A549 (cell line): Measurements from ENCODE around the gene PHF21A. TPM values are rescaled to one million over a fixed set of nuclear protein-coding genes. Genes with fewer than 3 reads are reported as not detected.

Experiments
- ATAC-seq, 2 experiments: fragments of 200-7000 bp in 1 of 2; fragments of >200 bp in 1 of 2; cut with Nextera tagmentation in 1 of 2; cut with Tn5 transposase in 1 of 2; 3 replicates each; pipeline versions ENCODE4 v1.8.0 to v1.9.1; 2018 to 2020; ENCODE audit warnings: mild to moderate bottlenecking in 1 of 2, moderate library complexity in 1 of 2
- CTCF ChIA-PET: fragments of 300-600 bp; sonication (Branson Sonifier 250); formaldehyde crosslinking; extraction: SDS; loops from one replicate; lab custom pipeline; 2021; ENCODE audit warnings: antibody characterized with exemption, inconsistent platforms; lab: Yijun Ruan, JAX
- POLR2A ChIA-PET: fragments of 350-600 bp; formaldehyde crosslinking; extraction: SDS; loops from one replicate; lab custom pipeline; 2021; ENCODE audit warnings: antibody characterized with exemption, inconsistent platforms; lab: Yijun Ruan, JAX
- DNase-seq, 2 experiments: peaks; one replicate each; pipeline versions ENCODE4 v3.0.0 to v3.0.0-alpha.2; 2011 to 2016; ENCODE audit warnings: low read depth in 1 of 2, low spot score in 1 of 2
- FAIRE-seq: peaks from 2 replicates; lab custom pipeline; 2011; peaks lifted over from hg19 to GRCh38; lab: Jason Lieb, UNC
- H3K27ac ChIP-seq, 2 experiments: fragments of >200 bp; sonication (Bioruptor Twin); formaldehyde crosslinking; 3 replicates each; pipeline ENCODE4 v1.5.1; 2016 to 2017
- H3K4me1 ChIP-seq: fragments of >200 bp; sonication (Bioruptor Twin); formaldehyde crosslinking; 3 replicates; pipeline ENCODE4 v1.6.1; 2016
- H3K4me2 ChIP-seq: fragments of >200 bp; sonication (Bioruptor Twin); formaldehyde crosslinking; 3 replicates; pipeline ENCODE4 v1.6.1; 2016
- H3K4me3 ChIP-seq: fragments of >200 bp; sonication (Bioruptor Twin); formaldehyde crosslinking; 3 replicates; pipeline ENCODE4 v1.5.1; 2016
- H3K9me3 ChIP-seq: fragments of >200 bp; sonication (Bioruptor Twin); formaldehyde crosslinking; 3 replicates; pipeline ENCODE4 v1.6.1; 2016
- CEBPB ChIP-seq, 2 experiments: fragments of >200 bp in 1 of 2; sonication (Bioruptor Twin) in 1 of 2; formaldehyde crosslinking in 1 of 2; IDR thresholded peaks; 2 replicates each; pipeline ENCODE4 v1.6.1; 2012 to 2016
- CHD2 ChIP-seq: fragments of 150-350 bp; IDR thresholded peaks from 2 replicates; pipeline ENCODE4 v1.6.1; 2014; ENCODE audit warnings: low read length; ENCODE audit not compliant: partially characterized antibody
- CHD4 ChIP-seq: fragments of 200-600 bp; sonication (generic); IDR thresholded peaks from 2 replicates; pipeline ENCODE4 v1.6.1; 2016; ENCODE audit warnings: antibody characterized with exemption, mild to moderate bottlenecking, borderline replicate concordance
- EHMT2 ChIP-seq: fragments of 200-600 bp; sonication (generic); IDR thresholded peaks from 2 replicates; pipeline ENCODE4 v1.6.1; 2016; ENCODE audit warnings: antibody characterized with exemption, low read depth, mild to moderate bottlenecking, moderate library complexity
- FOSB ChIP-seq: fragments of 250-450 bp; sonication (Bioruptor Pico); IDR thresholded peaks from 2 replicates; pipeline ENCODE4 v1.5.0; 2020; ENCODE audit warnings: mild to moderate bottlenecking, moderate library complexity
- GATA3 ChIP-seq: IDR thresholded peaks from 2 replicates; pipeline ENCODE4 v1.6.1; 2012; ENCODE audit warnings: borderline replicate concordance
- HDAC2 ChIP-seq: fragments of 200-600 bp; sonication (generic); IDR thresholded peaks from 2 replicates; pipeline ENCODE4 v1.6.1; 2016
- HEYL ChIP-seq: fragments of 250-450 bp; sonication (Bioruptor Pico); IDR thresholded peaks from 2 replicates; pipeline ENCODE4 v1.8.0; 2021; ENCODE audit warnings: mild to moderate bottlenecking, moderate library complexity
- HOXB13 ChIP-seq: fragments of 250-450 bp; sonication (Bioruptor Pico); IDR thresholded peaks from 2 replicates; pipeline ENCODE4 v1.5.0; 2020; ENCODE audit warnings: low read depth, mild to moderate bottlenecking, moderate library complexity
- HOXB5 ChIP-seq: fragments of 250-450 bp; sonication (Bioruptor Pico); IDR thresholded peaks from 2 replicates; pipeline ENCODE4 v1.5.0; 2020; ENCODE audit warnings: mild to moderate bottlenecking, moderate library complexity
- KDM1A ChIP-seq: fragments of 200-600 bp; sonication (generic); IDR thresholded peaks from 2 replicates; pipeline ENCODE4 v1.6.1; 2016; ENCODE audit warnings: low read depth, mild to moderate bottlenecking
- KDM5A ChIP-seq: fragments of 200-600 bp; sonication (generic); IDR thresholded peaks from 2 replicates; pipeline ENCODE4 v1.6.1; 2016; ENCODE audit warnings: antibody characterized with exemption, mild to moderate bottlenecking
- NPAS2 ChIP-seq: fragments of 250-450 bp; sonication (Bioruptor Pico); IDR thresholded peaks from 2 replicates; pipeline ENCODE4 v1.8.0; 2022; ENCODE audit warnings: mild to moderate bottlenecking, moderate library complexity, borderline replicate concordance
- POLR2AphosphoS2 ChIP-seq: conservative IDR thresholded peaks from 2 replicates; pipeline ENCODE4 v1.6.1; 2012; ENCODE audit warnings: low read length, improper control_type of control experiment, inconsistent platforms
- RCOR1 ChIP-seq: fragments of 150-350 bp; IDR thresholded peaks from 2 replicates; pipeline ENCODE4 v1.6.1; 2014; ENCODE audit warnings: antibody characterized with exemption, low read length, low read depth
- RNF2 ChIP-seq: fragments of 200-600 bp; sonication (generic); IDR thresholded peaks from 2 replicates; pipeline ENCODE4 v1.6.1; 2016; ENCODE audit warnings: low read depth, mild to moderate bottlenecking, antibody characterized with exemption, moderate library complexity, borderline replicate concordance
- SREBF2 ChIP-seq: fragments of 450-650 bp; IDR thresholded peaks from 2 replicates; pipeline ENCODE4 v1.6.1; 2014; ENCODE audit warnings: mild to moderate bottlenecking, moderate library complexity
- ZFP36 ChIP-seq: fragments of 450-650 bp; IDR thresholded peaks from 2 replicates; pipeline ENCODE4 v1.6.1; 2014; ENCODE audit warnings: borderline replicate concordance; ENCODE audit not compliant: partially characterized antibody
- ZNF302 ChIP-seq: fragments of 250-450 bp; sonication (Bioruptor Pico); IDR thresholded peaks from 2 replicates; pipeline ENCODE4 v1.9.0; 2021; ENCODE audit warnings: inconsistent platforms, mild to moderate bottlenecking, moderate library complexity
- WGBS: methylation state at CpG from one replicate; pipeline ENCODE4 v1.1.6; 2017; ENCODE audit errors: missing lambda C conversion rate; 5-methylcytosine and 5-hydroxymethylcytosine counted together
- polyA plus RNA-seq, 4 experiments: library from polyadenylated mRNA; depleted of rRNA in 3 of 4; stranded (reverse); fragments of >200 nt; fragmentation: RNase III in 1 of 4; extraction: RNeasy Plus Mini Kit Qiagen cat#74134 plus additional on column Dnase treatment in 1 of 4; gene quantifications; 2 replicates in 3 of 4; 3 replicates in 1 of 4; pipeline ENCODE4 v1.2.3, GENCODE V29; 2011 to 2017
- TF ChIP-seq, protein P1 (sequence below): fragments of 250-450 bp; sonication (Bioruptor Pico); IDR thresholded peaks from 2 replicates; pipeline ENCODE4 v1.5.0; 2020; ENCODE audit warnings: low read depth, mild to moderate bottlenecking, moderate library complexity
- TF ChIP-seq, protein P2 (sequence below): fragments of 150-350 bp; IDR thresholded peaks from 2 replicates; pipeline ENCODE4 v1.6.1; 2014; ENCODE audit warnings: low read depth, mild to moderate bottlenecking, low read length
- TF ChIP-seq, protein P3 (sequence below): fragments of >200 bp; sonication (Bioruptor Twin); formaldehyde crosslinking; IDR thresholded peaks from 2 replicates; pipeline ENCODE4 v1.6.1; 2016

The PHF21A gene
- polyA plus RNA-seq, 2 of the 4 experiments (the other 2 are of a cell fraction): 20.0 to 31.9 TPM

DNA sequence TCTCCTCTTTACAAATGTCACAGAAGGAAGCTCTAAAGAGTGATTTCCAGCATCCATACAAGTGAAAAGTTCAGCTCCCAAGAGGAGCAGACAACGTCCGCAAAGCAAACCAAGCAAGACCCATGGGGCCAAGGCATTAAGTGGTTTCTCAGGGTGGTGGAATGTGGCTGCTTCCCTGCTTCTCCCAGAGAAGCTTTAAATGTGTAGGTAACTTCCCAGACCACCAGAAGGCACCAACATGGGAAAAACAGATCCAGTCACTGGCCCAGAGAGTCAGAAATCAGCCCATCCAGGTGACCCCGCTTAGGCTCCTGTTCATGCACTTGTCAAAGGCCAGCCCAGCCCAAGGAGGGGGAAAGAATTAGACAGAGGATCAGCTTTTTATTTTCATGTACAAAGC, 13.3 kb upstream of the PHF21A start:
- DNase-seq (no peak), ATAC-seq (peak in 1 of 2 experiments; percentile 45; a peak in 2 of 6 replicates), FAIRE-seq (no peak)
- 86% methylated on average over 3 of the region's 3 CpGs for WGBS
- TF ChIP-seq HOXB13 (no peak), RCOR1 (no peak), CHD2 (no peak), POLR2AphosphoS2 (no peak)
- TF ChIP-seq, protein P1, sequence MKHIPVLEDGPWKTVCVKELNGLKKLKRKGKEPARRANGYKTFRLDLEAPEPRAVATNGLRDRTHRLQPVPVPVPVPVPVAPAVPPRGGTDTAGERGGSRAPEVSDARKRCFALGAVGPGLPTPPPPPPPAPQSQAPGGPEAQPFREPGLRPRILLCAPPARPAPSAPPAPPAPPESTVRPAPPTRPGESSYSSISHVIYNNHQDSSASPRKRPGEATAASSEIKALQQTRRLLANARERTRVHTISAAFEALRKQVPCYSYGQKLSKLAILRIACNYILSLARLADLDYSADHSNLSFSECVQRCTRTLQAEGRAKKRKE (CRISPR knock-in tag): no peak
- Histone ChIP-seq H3K4me1 (peaks cover 10% of the 10 kb centered on the region; the same call in 1 of the 3 replicates), H3K27ac (no peak overlapping the region), H3K4me2 (no peak overlapping the region), H3K9me3 (no peaks in the 10 kb centered on the region), H3K4me3 (no peak overlapping the region)
- CTCF ChIA-PET: interaction anchor here (0.8 to 4.7 kb wide), 9 partner anchors 9 to 174 kb away, joined by 3 to 26 read pairs (median 4); no protein-coding TSS in a partner anchor
- POLR2A ChIA-PET: no interaction called here

GRCh38 chr11:46134061-46134460, 12.8 kb upstream of the PHF21A start:
- Histone ChIP-seq H3K4me2 (no peak overlapping the region), H3K4me1 (peaks cover 10% of the 10 kb centered on the region; the same call in 1 of the 3 replicates), H3K27ac (no peak overlapping the region), H3K4me3 (no peak overlapping the region), H3K9me3 (no peaks in the 10 kb centered on the region)
- TF ChIP-seq ZNF302 (CRISPR knock-in tag) (no peak), GATA3 (no peak), EHMT2 (no peak), KDM5A (no peak), HDAC2 (no peak), HOXB13 (no peak)
- TF ChIP-seq, protein P2, sequence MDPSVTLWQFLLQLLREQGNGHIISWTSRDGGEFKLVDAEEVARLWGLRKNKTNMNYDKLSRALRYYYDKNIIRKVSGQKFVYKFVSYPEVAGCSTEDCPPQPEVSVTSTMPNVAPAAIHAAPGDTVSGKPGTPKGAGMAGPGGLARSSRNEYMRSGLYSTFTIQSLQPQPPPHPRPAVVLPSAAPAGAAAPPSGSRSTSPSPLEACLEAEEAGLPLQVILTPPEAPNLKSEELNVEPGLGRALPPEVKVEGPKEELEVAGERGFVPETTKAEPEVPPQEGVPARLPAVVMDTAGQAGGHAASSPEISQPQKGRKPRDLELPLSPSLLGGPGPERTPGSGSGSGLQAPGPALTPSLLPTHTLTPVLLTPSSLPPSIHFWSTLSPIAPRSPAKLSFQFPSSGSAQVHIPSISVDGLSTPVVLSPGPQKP: no peak
- POLR2A ChIA-PET: no interaction called here
- ATAC-seq (no peak), DNase-seq (no peak), FAIRE-seq (no peak)
- 72% methylated on average over 4 of the region's 4 CpGs for WGBS
- CTCF ChIA-PET: interaction anchor here (0.8 to 4.7 kb wide), 7 partner anchors 9 to 174 kb away, joined by 3 to 26 read pairs (median 4); no protein-coding TSS in a partner anchor

DNA sequence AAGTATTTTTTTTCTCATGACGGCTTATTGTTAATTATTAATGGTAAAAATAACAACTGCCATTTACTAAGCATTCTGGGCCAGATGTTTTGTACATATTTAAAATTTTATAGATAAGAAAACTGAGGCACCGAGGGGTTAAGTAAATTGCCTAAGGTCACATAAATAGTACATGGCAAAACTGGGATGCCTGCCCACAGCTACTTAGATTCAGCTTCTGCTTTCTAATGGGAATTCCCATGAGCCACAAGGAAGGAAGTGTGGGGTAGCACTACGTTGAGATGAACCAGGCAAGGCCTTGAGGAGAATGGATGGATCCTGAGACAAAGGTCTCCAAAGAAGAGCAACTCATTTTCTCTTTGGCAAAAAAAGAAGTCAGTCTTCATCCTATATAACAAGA, 11.9 kb upstream of the PHF21A start:
- Histone ChIP-seq H3K9me3 (no peaks in the 10 kb centered on the region), H3K4me1 (peaks cover 10% of the 10 kb centered on the region; the same call in 1 of the 3 replicates), H3K4me2 (peak overlapping the region; percentile 27), H3K4me3 (no peak overlapping the region), H3K27ac (no peak overlapping the region)
- 8% methylated on average over 3 of the region's 3 CpGs for WGBS
- ChIA-PET POLR2A (no interaction called here), CTCF (interaction anchor here (0.9 to 4.7 kb wide), 3 partner anchors 35 to 105 kb away, joined by 3 to 26 read pairs (median 5); no protein-coding TSS in a partner anchor)
- no peak for TF ChIP-seq EHMT2
- TF ChIP-seq SREBF2: no peak
- TF ChIP-seq KDM1A: no peak
- TF ChIP-seq, protein P3, sequence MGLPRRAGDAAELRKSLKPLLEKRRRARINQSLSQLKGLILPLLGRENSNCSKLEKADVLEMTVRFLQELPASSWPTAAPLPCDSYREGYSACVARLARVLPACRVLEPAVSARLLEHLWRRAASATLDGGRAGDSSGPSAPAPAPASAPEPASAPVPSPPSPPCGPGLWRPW: no peak
- no peak for TF ChIP-seq KDM5A
- no peak for TF ChIP-seq FOSB
- TF ChIP-seq ZFP36: no peak
- TF ChIP-seq, protein P2: no peak
- no peak for TF ChIP-seq HOXB5 (CRISPR knock-in tag)
- TF ChIP-seq CHD4: no peak
- no peak for TF ChIP-seq NPAS2 (CRISPR knock-in tag)
- no peak for TF ChIP-seq RNF2
- TF ChIP-seq HEYL (CRISPR knock-in tag): no peak
- TF ChIP-seq CEBPB (IDR thresholded peaks at IDR 0.05): no peak
- ATAC-seq (no peak; a peak in 1 of 6 replicates), FAIRE-seq (no peak), DNase-seq (peak in 1 of 2 experiments; percentile 35)
